Measurements from ENCODE around the gene PLXNB1.
A peak's percentile ranks its signal among the peaks of the same experiment; 100 is the strongest.
"Not testable (repeated sequence)": the region's sequence is repeated elsewhere in the genome, so short reads cannot be mapped to it uniquely, and the experiment has no call there.

Gene PLXNB1

DNA sequence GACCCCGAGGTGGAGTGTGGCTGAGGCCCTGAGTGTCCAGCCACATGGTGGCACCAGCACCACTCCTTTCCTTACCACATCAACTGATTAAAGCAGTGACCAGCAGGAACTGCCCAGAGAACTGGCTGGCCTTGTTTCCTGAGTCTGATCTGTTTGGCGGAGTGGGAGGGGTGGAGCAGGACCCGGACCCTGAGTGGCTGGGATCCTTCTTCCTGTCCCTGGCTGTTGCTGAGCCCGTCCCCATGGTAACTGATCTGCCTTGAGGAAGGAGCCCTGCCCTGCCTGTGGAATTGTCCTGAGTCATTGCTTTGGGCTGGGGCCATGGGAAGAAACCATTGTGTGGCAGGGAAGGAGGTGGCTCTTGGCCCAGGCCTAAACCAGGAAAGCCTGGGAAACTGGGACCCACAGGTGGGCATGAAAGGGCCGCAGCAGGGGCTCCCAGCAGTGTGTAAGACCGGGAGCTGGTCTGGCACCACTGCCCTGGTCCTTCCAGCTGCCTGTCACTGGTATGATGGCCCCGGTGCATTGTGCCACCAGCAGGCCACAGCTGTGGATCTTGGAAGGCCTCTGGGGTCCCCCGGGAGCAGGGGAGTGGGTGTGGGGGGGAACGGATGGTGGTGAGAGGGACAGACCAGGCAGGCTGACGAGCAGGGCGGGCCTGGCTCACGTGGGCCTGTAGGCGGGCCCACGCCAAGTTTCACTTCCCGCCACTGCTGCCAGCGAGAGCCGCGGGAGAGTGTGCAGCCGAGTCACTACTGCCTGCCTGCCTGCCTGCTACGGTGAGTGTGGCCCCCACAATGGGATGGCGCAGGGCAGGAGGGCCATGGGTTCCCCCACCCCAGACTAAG is 35.9 kb upstream of the PLXNB1 start:
- peak; percentile 100 for DNase-seq (ENCODE audit: low read depth)

DNA sequence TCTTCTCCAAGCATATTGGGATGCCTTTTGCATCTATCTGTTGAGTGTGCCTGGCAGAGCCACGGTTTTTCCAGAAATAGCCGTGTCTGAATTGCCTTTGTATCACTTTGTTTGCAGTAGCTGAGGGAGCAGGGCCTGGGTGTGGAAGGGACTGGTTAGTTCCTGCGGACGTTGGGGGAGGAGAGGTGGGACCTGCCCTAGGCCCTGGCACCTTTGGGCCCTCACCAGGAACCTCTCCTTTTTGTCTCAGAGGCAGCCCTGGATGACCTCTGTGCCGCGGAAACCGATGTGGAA is 35.3 kb upstream of the PLXNB1 start:
- DNase-seq (ENCODE audit: low read depth): no peak

DNA sequence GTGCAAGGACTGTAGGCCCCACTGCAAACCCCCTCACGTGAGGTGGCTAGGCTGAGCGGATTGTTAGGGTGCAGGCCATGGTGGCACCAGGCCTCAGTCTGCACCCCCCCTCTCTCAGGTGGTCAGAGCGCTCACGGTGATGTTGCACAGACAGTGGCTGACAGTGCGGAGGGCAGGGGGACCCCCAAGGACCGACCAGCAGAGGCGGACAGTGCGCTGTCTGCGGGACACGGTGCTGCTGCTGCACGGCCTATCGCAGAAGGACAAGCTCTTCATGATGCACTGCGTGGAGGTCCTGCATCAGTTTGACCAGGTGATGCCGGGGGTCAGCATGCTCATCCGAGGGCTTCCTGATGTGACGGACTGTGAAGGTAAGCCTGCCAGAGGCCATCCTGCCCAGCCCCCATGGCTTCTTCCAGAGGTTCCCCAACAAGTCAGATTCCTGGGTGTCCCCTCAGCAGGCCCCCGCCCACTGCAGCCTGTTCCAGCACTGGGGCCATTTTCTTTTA is 34.9 kb upstream of the PLXNB1 start:
- DNase-seq (ENCODE audit: low read depth): no peak

DNA sequence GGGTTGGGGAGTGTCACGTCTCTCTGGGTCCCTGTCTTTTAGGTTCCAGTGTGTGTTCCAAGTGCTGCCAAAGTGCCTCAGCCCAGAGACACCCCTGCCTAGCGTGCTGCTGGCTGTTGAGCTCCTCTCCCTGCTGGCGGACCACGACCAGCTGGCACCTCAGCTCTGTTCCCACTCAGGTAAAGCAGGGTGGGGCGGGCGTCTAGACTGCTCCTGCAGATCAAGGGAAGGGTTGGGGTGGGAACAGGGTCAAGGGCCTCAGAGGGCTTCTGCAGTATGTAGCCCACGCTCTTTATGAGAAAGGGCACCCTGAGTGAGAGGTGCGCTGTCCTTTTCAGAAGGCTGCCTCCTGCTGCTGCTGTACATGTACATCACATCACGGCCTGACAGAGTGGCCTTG is 33.8 kb upstream of the PLXNB1 start:
- no peak for DNase-seq (ENCODE audit: low read depth)

DNA sequence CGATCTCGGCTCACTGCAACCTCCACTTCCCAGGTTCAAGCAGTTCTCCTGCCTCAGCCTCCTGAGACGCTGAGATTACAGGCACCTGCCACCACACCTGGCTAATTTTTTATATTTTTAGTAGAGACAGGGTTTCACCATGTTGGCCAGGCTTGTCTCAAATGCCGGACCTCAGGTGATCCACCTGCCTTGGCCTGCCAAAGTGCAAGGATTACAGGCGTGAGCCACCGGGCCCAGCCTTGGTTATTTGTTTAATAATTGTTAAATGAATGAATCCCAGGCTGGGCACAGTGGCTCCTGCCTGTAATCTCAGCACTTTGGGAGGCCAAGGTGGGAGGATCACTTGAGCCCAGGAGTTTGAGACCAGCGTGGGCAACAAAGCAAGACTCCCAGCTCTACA is 31.9 kb upstream of the PLXNB1 start:
- DNase-seq (ENCODE audit: low read depth): not testable (repeated sequence)

DNA sequence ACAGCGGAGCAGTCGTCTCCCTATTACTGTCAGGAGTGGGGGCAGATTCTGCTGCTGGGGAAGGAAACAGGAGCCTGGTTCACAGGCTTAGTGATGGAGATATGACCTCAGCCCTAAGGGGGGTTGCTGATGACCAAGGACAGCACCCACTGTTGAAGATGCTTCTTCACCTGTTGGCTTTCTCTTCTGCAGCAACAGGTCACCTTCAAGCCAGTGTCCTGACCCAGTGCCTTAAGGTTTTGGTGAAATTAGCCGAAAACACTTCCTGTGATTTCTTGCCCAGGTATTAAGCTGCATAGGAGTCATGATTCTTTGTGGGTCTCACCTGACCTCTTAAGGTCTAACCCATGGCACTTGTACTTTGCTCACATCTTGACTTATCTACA is 30.6 kb upstream of the PLXNB1 start:
- no peak for DNase-seq (ENCODE audit: low read depth)

DNA sequence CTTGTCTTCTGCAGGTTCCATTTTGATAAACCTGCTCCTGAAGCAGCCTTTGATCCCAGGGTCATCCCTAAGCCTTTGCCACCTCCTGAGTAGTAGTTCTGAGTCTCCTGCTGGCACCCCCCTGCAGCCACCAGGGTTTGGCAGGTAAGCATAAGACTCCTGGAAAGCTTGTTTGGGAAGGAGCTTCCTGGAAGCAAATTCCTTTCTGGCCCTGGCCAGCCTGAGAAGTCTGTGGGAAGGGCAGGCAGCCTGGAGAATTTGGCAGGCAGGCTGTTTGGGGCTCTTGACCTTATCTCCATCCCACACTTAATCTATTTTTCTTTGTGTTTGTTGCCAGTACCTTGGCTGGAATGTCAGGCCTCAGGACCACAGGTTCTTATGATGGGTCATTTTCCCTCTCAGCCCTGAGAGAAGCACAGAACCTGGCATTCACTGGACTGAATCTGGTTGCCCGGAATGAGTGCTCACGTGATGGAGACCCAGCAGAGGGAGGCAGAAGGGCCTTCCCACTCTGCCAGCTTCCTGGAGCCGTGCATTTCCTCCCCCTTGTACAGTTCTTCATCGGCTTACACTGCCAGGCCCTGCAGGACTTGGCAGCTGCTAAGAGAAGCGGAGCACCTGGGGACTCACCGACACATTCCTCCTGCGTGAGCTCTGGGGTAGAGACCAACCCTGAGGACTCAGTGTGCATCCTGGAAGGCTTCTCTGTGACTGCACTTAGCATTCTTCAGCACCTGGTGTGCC is 30.1 kb upstream of the PLXNB1 start:
- DNase-seq (ENCODE audit: low read depth): no peak

DNA sequence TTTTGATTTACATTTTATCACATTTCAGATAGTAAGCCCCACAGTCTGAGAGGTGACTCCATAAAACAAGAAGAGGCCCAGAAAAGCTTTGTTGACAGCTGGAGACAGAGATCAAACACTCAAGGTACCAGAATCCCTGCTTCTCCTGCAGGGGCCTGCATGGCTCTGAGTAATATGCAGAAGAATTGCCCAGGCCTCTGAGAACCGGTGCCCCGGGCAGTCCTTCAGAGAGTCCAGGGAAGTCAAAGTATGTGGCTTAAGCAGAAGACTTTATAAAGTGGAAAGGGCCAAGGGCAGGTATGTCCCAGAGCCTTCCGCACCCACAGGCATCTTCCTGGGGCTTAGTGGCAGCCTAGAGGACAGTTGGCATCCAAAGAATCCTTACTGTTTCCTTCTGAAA is 29.4 kb upstream of the PLXNB1 start:
- DNase-seq (ENCODE audit: low read depth): no peak

DNA sequence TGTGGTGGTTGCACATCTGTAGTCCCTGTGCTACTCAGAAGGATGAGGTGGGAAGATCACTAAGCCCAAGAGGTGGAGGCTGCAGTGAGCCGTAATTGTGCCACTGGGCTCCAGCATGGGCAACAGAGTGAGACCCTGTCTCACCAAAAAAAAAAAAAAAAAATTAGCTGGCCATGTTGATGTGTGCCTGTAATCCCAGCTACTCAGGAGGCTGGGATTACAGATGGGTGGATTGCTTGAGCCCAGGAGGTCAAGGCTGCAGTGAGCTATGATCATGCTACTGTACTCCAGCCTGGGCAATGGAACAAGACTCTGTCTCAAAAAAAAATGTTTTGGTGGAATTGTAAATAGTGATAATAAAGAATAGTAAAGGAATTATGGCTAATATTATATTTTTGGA is 26.6 kb upstream of the PLXNB1 start:
- DNase-seq (ENCODE audit: low read depth): no peak

DNA sequence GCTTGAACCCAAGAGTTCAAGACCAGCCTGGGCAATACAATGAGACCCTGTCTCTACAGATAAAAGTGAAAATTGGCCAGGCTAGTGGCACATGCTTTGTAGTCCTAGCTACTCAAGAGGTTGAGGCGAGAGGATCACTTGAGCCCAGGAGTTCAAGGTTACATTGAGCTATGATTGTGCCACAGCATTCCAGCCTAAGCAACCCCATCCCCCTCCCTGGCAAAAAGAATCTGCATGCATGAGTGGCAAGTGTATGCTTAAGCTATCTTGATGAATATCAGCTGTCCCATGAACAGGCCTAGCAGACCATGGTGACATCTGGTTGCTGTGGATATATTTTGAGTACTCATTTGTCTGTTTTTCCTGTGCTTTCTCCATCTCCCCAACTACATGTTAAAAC is 21.4 kb upstream of the PLXNB1 start:
- DNase-seq (ENCODE audit: low read depth): no peak

DNA sequence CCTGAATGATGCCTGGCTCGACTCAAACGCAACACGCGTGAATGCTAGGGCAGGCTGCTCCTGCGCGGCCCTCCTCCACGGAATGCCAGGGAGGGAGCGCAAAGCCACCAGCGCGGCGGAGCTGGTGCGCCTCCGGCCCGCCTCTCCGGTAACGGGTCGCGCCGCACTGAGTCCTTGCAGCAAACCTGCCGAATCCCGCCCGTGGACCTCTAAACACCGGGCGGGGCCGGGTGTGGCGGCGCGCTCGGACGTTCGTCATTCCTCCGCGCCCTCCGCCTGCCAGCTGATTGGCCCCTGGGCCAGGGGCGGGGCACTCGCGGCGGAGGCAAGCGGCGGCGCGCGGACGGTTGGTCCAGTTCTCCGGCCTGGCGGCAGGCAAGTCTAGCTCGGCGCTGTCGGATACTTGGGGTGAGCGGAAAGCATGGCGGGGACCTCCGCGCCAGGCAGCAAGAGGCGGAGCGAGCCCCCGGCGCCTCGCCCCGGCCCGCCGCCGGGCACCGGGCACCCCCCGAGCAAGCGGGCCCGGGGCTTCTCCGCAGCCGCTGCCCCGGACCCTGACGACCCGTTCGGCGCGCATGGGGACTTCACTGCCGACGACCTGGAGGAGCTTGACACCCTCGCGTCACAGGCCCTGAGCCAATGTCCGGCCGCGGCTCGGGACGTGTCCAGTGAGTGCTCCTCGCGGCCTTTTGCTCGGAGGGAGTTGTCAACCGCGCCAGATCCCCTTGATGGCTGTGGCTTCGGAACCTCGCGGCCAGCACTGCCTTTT is 16.7 kb upstream of the PLXNB1 start, which contains the start of gene ATRIP:
Gene ATRIP (plus strand): TSS at position 313 of the 769 bp plus-strand sequence. CDS start 109 bp downstream, at position 422.
- DNase-seq (ENCODE audit: low read depth): peak; percentile 91

DNA sequence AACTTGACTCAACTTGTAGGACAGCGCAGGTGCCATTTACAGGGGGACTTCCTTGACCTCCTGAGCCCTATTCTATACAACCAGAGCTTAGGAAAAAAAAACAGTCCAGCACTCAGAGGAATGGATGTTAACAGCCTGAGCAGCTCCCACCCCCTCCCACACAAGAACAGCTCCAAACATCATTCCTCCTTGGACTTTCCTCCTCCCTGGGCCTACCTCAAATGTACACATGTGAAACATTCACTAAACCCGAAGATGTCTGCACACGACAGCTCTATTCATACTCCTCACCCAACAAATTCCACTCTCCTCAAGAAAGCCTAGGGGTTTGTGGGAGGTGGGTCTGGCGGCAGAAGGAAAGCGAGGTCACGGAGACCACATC is 16.1 kb upstream of the PLXNB1 start:
- DNase-seq (ENCODE audit: low read depth): no peak

DNA sequence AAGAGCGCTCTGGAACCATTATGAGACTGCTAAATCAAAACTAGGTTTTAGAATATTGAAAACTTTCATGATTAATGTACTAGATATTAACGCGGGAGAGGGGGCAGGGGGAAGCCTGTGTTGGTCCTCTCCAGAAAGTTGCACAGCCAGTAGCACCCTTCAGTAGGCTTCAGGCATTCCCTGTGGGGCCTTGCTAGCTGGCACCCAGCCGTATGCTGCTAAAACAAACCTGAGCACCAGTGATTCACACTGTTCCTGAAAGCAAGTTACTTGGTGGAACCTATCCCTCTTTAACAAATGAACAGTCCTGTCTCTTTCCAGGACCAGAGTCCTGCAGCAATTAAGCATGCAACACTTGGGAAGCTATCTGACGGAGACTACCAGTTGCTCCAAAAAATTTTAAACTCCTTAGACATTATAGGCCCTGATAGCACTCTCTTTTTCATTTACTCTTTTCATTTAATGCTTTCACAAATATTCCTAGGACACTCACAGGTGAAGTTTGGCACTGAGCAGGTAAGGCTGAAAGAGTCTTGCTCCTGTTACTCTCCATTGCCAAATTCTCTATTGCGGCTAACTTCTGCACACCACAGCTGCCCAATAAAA is 15.5 kb upstream of the PLXNB1 start:
- no peak for DNase-seq (ENCODE audit: low read depth)

DNA sequence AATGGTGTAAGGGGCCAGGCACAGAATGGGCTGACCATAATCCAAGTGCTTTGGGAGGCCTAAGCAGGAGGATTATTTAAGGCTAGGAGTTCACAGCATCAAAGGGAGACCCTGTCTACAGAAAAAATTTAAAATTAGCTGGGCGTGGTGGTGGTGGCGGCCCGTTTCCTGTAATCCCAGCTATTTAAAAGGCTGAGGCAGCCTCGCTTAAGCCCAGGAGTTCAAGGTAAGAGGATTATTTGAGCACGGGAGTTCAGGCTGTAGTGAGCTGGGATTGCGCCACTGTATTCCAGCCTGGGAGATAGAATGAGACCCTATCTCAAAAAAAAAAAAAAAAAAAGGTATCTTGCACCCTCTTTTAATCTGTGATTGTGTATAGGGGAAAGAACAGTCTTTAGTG is 12.1 kb upstream of the PLXNB1 start:
- no peak for DNase-seq (ENCODE audit: low read depth)

DNA sequence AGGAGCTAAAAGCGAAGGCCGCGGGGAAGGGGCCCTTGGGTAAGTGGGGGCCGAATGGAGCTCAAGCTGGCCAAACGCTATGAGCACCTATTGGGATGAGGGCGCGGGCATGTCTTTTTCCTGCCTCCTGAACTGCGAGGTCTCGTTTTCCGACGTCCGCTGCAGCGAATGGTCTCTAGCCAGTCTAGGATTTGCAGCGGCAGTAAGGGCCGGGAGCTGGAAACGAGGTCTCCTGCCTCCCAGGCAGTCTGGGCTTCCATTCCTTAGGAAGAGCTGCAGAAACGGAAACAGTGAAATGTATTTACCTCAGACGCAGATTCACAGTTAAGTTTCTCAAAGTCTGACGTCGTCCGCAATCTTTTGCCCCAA is 10.7 kb upstream of the PLXNB1 start:
- peak; percentile 36 for DNase-seq (ENCODE audit: low read depth)

DNA sequence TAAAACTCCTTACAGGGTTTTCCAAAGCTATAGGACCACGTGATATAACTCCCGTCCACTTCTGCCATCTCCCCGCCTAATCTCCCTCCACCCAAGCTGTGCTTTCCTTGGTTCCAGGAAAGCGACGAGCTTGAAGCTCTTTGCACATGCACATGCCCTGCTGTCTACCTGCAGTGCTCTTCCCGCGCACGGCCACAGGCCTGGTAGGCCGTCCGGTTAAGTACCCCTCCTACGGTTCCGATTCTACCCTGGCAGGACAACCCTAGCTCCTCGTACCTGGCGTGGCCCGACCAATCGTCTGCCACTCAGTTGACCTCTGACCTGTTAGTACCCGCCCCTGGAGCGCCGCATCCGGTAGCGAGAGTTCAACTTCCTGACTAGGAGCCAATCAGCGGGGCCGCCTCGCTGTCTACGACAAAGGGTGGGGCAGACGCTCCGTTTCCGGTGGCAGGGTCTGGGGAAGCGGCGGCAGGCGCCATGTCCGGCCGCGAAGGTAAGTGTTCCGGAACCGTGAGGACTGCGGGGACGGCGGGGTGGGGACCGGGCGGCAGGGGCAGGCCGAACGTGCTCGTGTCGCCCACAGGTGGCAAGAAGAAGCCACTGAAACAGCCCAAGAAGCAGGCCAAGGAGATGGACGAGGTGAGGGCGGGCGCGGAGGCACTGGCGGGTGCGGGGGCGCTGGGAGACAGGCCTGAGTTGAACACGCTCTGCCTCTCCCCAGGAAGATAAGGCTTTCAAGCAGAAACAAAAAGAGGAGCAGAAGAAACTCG is 10.1 kb upstream of the PLXNB1 start, which contains the start of the genes CCDC51 and TMA7:
Gene CCDC51 (minus strand): TSS at position 300 of the 770 bp plus-strand sequence. CDS start 4,991 bp downstream, outside the sequence.
Gene TMA7 (plus strand): TSS at position 438 of the 770 bp plus-strand sequence. CDS start 40 bp downstream, at position 478.
- DNase-seq (ENCODE audit: low read depth): peak; percentile 96

DNA sequence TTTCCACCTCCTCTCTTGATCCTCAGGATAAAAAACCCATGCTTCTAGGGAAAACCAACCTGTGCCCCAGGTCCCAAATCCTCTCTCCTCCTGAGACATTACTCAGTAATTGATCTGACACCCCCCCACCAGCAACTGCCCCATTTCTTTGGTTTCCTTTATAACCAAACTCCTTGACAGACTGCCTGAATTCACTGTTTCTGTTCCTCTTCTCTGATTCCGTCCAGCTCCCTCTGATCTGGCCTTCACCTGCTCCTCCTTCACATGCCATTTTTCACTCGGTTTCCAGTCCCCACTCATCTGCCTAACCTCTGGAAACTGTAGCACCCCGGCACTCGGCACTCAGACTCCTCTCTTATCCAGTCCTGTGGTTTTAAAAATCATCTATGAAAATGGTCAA is 7.9 kb upstream of the PLXNB1 start:
- DNase-seq (ENCODE audit: low read depth): no peak

DNA sequence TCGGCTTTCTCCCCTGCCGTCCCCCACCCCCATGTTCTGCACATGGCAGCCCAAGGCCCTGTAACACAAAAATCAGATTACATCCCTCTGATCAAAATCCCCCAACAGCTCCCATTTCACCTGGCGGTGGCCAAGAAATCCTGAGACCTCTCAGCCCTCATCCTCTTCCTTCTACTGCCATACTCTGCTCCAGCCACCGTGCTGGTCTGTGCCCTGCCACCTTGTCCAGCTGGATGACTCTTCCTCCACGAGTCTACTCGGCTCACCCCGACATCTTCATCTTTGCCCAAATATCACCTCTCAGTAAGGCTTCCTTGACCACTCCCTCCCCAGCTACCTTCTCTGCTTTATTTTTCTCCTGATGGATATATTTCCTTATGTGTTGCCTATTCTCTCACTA is 7.0 kb upstream of the PLXNB1 start:
- no peak for DNase-seq (ENCODE audit: low read depth)

DNA sequence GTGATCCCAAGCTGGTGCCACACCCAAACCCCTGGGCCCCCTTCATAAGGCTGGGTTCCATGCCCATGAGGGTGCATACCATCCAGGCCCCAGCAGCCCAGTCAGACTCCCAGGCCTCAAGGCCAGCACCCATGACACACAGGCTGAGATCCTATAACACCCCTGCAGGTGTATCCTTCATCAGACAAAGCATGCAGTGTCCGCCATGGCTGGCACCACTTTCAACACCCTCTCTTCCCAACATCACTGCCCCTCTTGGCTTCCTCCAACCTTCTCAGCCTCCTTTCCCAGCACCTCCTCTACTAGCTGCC is 6.5 kb upstream of the PLXNB1 start:
- DNase-seq (ENCODE audit: low read depth): no peak

DNA sequence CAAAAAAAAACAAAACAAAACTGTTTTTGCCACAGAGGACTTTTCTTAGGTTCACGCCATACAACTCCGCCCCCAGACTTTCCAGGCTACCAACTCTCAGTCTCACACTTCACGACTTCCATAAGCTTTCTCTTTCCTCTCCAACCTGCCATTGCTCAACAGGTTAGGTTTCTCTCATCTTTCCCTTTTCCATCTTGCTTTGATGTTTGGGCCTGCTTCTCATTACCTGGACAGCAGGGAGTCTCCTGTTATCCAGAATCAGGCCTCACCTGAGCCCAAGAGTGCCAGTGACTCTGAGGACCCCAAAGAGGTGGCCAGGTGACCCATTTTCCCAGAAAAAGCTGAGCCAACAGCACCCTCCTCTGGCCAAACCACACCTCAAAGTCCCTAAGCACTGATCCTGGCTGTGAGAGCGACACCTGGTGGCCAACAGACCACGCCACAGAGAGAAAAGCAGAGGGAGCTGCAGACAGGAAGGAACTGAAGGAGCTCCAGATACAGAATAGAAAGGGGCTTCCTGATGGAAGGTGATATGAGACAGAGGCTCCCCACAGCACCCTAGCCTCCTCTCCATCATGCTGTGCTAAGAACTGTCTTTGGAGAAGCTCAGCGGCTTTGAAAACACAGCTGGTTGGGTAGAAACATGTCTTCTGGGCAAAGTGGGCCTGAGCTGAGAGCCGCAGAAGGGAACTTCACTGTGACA is 6.0 kb upstream of the PLXNB1 start:
- peak; percentile 78 for DNase-seq (ENCODE audit: low read depth)

DNA sequence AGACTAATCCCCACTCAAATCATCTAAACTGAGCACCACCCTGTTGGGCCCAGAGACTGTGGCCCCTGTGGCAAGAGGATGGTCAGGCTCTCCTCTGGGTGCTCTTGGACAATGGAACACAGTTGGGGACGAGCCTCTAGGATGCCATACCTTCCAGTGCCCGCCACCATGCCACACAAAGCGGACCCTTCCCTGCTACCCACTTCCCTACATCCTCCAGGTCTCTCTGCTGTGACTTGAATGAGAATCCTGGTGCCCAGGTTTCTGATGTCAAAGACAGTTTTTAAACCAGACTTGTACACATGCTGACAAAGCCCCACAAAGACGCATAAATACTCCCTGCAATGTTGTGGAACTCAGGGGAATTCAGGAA is 5.3 kb upstream of the PLXNB1 start:
- no peak for DNase-seq (ENCODE audit: low read depth)
